Activated CD4-positive, alpha-beta T cell treated with anti-CD3 and anti-CD28 coated beads, Interleukin-2, amount 50 U/mL, for 16 hours (primary cell): ENCODE data around the gene RNH1.
A peak's percentile ranks its signal among the peaks of the same experiment; 100 is the strongest.

Experiments
- DNase-seq: peaks from one replicate; pipeline ENCODE4 v3.0.0-alpha.2; 2020

RNH1 gene

GRCh38 chr11:454801-455565, 52.1 kb downstream of the RNH1 start:
- DNase-seq: no peak

- DNase-seq: no peak
These were observed 53.0 kb downstream of the RNH1 start for GRCh38 chr11:454043-454442.

- DNase-seq: no peak
These were observed 53.5 kb downstream of the RNH1 start for GRCh38 chr11:453564-453963.

GRCh38 chr11:452916-453527, 54.0 kb downstream of the RNH1 start:
- no peak for DNase-seq

GRCh38 chr11:452203-452744, 54.8 kb downstream of the RNH1 start:
- DNase-seq: no peak

- DNase-seq: no peak
These were observed 55.3 kb downstream of the RNH1 start for GRCh38 chr11:451738-452137.

- peak; percentile 68 for DNase-seq
These were observed 56.1 kb downstream of the RNH1 start for GRCh38 chr11:450809-451451.

- peak; percentile 97 for DNase-seq
These were observed 56.9 kb downstream of the RNH1 start, which contains the start of gene PTDSS2 for GRCh38 chr11:449889-450808. Gene PTDSS2, plus strand, starts transcription at chr11:450279. Its CDS starts 177 bp downstream, at chr11:450456.

- DNase-seq: peak; percentile 96
These were observed 58.9 kb downstream of the RNH1 start for GRCh38 chr11:447923-448731.

- no peak for DNase-seq
These were observed 60.2 kb downstream of the RNH1 start for GRCh38 chr11:446891-447290.

GRCh38 chr11:445765-446588, 61.1 kb downstream of the RNH1 start:
- DNase-seq: no peak
